GM21423 (cell line): ENCODE results near the gene PCDHGA5.
"Not testable (repeated sequence)": the region's sequence is repeated elsewhere in the genome, so short reads cannot be mapped to it uniquely, and the experiment has no call there.

Experiments used
- ATAC-seq: cut with Tn5 transposase; IDR thresholded peaks from one replicate; pipeline ENCODE4 v1.9.1; 2021; ENCODE audit warnings: mild to moderate bottlenecking, moderate library complexity; ENCODE audit not compliant: unreplicated experiment

The PCDHGA5 gene

GRCh38 chr5:141349917-141350619, 13.9 kb upstream of the PCDHGA5 start, which contains the start of gene PCDHGB1:
PCDHGB1 (plus strand) TSS chr5:141350099; CDS start chr5:141350261, 162 bp downstream.
- peak; percentile 53 for ATAC-seq

DNA sequence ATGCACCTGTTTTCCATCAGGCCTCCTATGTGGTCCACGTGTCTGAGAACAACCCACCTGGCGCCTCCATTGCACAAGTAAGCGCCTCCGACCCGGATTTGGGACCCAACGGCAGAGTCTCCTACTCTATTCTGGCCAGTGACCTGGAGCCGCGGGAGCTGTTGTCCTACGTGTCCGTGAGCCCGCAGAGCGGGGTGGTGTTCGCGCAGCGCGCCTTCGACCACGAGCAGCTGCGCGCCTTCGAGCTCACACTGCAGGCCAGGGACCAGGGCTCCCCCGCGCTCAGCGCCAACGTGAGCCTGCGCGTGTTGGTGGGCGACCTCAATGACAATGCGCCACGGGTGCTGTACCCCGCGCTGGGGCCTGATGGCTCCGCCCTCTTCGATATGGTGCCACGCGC, 12.4 kb upstream of the PCDHGA5 start:
- no peak for ATAC-seq

GRCh38 chr5:141354900-141355469, 9.0 kb upstream of the PCDHGA5 start, which contains the start of gene PCDHGA4:
PCDHGA4 (plus strand) TSS chr5:141355021; CDS start chr5:141355108, 87 bp downstream.
- no peak for ATAC-seq

DNA sequence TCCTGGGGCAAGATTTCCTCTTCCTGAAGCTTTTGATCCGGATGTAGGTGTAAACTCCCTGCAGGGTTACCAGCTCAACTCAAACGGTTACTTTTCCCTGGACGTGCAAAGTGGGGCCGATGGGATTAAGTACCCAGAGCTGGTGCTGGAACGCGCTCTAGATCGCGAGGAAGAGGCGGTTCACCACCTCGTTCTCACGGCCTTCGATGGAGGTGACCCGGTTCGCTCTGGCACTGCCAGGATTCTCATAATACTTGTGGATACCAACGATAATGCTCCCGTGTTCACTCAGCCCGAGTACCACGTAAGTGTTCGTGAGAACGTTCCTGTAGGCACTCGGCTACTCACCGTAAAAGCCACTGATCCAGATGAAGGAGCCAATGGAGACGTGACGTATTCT, 8.3 kb upstream of the PCDHGA5 start:
- no peak for ATAC-seq

DNA sequence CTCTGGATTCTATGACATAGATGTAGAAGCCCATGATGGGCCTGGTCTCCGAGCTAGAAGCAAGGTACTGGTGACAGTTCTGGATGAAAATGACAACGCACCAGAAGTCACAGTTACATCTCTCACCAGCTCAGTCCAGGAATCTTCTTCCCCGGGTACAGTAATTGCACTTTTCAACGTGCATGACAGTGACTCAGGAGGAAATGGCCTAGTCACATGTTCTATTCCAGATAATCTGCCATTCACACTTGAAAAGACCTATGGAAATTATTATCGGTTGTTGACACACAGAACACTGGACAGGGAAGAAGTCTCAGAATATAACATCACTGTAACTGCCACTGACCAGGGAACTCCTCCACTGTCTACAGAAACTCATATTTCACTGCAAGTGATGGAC, 7.8 kb upstream of the PCDHGA5 start:
- no peak for ATAC-seq

- ATAC-seq, result no peak
Observed at GRCh38 chr5:141356950-141357349, 7.0 kb upstream of the PCDHGA5 start.

DNA sequence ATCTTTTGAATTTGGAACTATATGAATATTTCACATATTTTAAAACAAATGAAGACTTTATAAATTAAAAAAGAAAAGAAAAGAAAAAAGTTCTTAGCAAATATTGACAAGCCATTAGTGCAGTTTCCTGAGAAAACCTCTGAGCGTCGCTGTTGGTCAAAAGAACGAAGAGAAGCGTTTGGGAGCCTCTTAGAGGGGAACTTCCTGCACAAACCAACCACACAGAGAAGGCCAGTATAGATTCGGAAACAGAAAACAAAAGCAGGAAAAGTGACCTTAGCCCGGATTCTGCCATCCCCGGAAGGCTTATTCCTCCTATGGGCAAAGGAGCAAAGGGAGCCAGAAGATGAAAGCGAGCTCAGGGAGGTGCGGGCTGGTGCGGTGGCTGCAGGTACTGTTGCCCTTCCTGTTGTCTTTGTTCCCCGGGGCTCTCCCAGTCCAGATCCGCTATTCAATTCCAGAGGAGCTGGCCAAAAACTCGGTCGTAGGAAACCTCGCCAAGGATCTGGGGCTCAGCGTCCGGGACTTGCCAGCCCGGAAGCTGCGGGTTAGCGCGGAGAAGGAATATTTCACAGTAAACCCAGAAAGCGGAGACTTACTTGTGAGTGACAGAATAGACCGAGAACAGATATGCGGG, 4.1 kb upstream of the PCDHGA5 start, which contains the start of gene PCDHGB2:
Gene PCDHGB2 (plus strand): TSS at position 205 of the 637 bp plus-strand sequence. CDS start 142 bp downstream, at position 347.
- peak; percentile 63 for ATAC-seq

- no peak for ATAC-seq
Observed at GRCh38 chr5:141360685-141361084, 3.3 kb upstream of the PCDHGA5 start.

DNA sequence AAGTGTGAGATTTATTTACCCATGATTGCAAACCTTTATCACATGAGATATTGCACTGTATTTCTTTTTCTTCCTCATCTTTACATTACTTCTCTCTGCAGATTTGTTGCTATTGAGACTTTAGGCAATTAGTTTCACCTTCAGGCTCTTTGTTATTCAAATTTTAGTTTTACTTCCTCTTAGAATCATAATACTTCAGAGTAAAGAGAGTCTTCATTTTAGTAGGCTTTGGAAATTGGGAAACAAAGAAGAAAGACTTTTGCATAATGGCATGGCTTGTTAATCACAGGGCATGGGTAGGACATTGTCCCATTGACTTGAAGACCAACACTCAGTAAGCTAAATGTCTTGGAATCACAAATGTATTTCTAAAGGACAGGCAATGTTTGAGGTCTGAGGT, 1.2 kb upstream of the PCDHGA5 start:
- no peak for ATAC-seq

GRCh38 chr5:141366016-141366896, 2.3 kb downstream of the PCDHGA5 start:
- ATAC-seq, result no peak

DNA sequence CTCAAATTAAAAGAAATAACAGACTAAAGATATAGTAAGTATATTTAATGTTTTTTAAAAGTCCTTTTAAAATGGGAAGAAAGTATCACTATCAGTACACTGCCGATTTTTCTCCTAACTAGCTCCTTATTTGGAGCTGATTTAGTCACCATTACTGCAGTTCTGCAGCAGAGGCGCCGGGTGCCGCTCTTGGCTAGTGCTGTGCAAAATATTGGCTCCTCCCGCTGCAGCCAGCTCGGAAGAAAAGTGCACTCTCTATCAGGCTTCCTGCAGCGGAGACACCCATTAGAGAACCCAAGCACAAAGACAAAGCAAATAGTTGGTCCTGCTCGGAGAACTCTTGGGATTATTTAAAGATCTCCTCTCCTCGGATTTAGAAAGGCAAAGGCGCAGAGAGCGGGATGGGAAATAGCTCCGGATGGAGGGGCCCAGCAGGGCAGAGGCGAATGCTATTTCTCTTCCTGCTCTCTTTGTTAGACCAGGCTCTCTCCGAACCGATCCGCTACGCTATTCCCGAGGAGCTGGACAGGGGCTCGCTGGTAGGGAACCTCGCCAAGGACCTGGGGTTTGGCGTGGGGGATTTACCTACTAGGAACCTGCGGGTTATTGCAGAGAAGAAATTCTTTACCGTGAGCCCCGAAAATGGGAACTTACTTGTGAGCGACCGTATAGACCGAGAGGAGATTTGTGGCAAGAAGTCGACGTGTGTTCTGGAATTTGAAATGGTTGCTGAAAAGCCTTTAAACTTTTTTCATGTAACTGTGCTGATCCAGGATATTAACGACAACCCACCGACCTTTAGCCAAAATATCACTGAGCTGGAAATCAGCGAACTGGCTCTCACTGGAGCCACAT, 6.3 kb downstream of the PCDHGA5 start, which contains the start of gene PCDHGB3:
Gene PCDHGB3 (plus strand): TSS at position 249 of the 855 bp plus-strand sequence. CDS start 153 bp downstream, at position 402.
- ATAC-seq, result peak; percentile 94

DNA sequence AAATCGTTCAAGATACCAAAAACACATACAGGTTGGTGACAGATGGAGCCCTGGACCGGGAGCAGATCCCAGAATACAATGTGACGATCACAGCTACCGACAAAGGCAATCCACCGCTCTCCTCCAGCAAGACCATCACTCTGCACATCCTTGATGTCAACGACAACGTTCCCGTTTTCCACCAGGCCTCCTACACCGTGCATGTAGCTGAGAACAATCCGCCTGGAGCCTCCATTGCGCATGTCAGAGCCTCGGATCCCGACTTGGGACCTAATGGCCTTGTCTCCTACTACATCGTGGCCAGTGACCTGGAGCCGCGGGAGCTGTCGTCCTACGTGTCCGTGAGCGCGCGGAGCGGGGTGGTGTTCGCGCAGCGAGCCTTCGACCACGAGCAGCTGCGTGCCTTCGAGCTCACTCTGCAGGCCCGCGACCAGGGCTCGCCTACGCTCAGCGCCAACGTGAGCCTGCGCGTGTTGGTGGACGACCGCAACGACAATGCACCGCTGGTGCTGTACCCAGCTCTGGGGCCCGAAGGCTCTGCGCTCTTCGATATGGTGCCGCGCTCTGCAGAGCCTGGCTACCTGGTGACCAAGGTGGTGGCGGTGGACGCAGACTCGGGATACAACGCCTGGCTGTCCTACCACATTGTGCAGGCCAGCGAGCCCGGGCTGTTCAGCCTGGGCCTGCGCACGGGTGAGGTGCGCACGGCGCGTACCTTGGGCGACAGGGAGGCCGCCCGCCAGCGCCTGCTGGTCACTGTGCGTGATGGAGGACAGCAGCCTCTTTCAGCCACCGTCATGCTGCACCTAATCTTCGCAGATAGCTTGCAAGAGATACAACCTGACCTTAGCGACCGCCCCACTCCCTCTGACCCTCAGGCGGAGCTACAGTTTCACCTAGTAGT, 7.9 kb downstream of the PCDHGA5 start:
- ATAC-seq, result no peak

DNA sequence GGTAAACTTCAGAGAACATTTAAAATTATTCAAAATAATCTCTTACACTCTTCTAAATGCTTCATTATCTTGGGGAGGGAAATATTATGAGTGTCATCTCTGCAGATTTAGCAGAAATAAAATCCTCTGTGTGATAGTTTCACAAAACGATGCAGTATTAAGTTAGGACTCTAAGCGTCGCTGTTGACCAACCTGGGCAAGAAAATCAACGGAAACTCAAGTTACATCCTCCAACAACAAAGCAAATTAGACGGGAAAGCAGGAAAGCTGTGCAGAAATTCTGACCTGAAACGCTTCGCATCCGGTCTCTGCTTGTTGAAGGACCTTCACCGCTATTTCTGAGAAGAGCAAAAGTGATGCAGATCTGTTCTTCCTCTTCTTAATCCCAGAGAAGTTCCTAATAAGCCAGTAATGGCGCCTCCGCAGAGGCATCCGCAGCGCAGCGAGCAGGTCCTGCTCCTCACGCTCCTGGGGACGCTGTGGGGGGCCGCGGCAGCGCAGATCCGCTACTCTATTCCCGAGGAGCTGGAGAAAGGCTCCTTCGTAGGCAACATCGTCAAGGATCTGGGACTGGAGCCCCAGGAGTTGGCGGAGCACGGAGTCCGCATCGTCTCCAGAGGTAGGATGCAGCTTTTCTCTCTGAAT, 9.8 kb downstream of the PCDHGA5 start, which contains the start of gene PCDHGA6:
Gene PCDHGA6 (plus strand): TSS at position 219 of the 645 bp plus-strand sequence. CDS start 193 bp downstream, at position 412.
- no peak for ATAC-seq

GRCh38 chr5:141374627-141375026, 10.7 kb downstream of the PCDHGA5 start:
- ATAC-seq, result no peak

DNA sequence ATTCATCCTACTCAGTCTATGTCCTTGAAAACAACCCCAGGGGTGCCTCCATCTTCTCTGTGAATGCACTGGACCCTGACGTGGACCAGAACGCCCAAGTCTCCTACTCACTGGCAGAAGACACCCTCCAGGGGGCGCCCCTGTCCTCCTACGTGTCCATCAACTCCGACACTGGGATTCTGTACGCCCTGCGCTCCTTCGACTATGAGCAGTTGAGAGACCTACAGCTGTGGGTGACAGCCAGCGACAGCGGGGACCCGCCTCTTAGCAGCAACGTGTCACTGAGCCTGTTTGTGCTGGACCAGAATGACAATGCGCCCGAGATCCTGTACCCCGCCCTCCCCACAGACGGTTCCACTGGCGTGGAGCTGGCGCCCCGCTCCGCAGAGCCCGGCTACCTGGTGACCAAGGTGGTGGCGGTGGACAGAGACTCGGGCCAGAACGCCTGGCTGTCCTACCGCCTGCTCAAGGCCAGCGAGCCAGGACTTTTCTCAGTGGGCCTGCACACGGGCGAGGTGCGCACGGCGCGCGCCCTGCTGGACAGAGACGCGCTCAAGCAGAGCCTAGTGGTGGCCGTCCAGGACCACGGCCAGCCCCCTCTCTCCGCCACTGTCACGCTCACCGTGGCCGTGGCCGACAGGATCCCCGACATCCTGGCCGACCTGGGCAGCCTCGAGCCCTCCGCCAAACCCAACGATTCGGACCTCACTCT, 11.6 kb downstream of the PCDHGA5 start:
- not testable (repeated sequence) for ATAC-seq

- ATAC-seq, result no peak
Observed at GRCh38 chr5:141382469-141383294, 18.7 kb downstream of the PCDHGA5 start, which contains the start of gene PCDHGA7. PCDHGA7 (plus strand) TSS chr5:141382742; CDS start chr5:141382900, 158 bp downstream.
